Adrenal gland (tissue), 5 donors: ENCODE data around the gene SLC7A14.

Experiments
- CTCF ChIP-seq, 6 experiments: fragments of 450-650 bp in 4 of 6; fragments of 200-600 bp in 2 of 6; sonication (generic) in 1 of 6; IDR thresholded peaks; 1 replicate in 5 of 6; 2 replicates in 1 of 6; pipeline versions ENCODE4 v1.5.1 to v1.8.0; 2016 to 2021; ENCODE audit warnings: antibody characterized with exemption in 6 of 6, mild to moderate bottlenecking in 2 of 6, moderate library complexity in 1 of 6
- POLR2A ChIP-seq, 2 donors: fragments of 450-650 bp; IDR thresholded peaks; one replicate each; pipeline ENCODE4 v1.6.1; 2017; ENCODE audit warnings: antibody characterized with exemption in 2 of 2, mild to moderate bottlenecking in 2 of 2, moderate library complexity in 1 of 2
- donor health status: DM: no; HTN: no; CAD: no.

GRCh38 chr3:170442947-170443346, 142.9 kb downstream of the SLC7A14 start:
- TF ChIP-seq CTCF (IDR thresholded peaks at IDR 0.05) (no peak), POLR2A (IDR thresholded peaks at IDR 0.05) (no peak)
